T47D (cell line): Measurements from ENCODE around the gene ITPR1.

ENCODE experiments used
- DNase-seq, 2 experiments: peaks; one replicate each; pipeline versions ENCODE4 v3.0.0 to v3.0.0-alpha.2; 2011 to 2012; ENCODE audit warnings: low read depth in 1 of 2, low spot score in 1 of 2
- JUND ChIP-seq: IDR thresholded peaks from 2 replicates; pipeline ENCODE4 v1.6.1; 2012; ENCODE audit warnings: low read depth
- in situ Hi-C: cut with HindIII; loops from 2 replicates; pipeline ENCODE4 v1.10.0; 2016; ENCODE audit warnings: low sequenced_read_pairs, low pct_unique_long_range_greater_than_20kb

ITPR1 gene

DNA sequence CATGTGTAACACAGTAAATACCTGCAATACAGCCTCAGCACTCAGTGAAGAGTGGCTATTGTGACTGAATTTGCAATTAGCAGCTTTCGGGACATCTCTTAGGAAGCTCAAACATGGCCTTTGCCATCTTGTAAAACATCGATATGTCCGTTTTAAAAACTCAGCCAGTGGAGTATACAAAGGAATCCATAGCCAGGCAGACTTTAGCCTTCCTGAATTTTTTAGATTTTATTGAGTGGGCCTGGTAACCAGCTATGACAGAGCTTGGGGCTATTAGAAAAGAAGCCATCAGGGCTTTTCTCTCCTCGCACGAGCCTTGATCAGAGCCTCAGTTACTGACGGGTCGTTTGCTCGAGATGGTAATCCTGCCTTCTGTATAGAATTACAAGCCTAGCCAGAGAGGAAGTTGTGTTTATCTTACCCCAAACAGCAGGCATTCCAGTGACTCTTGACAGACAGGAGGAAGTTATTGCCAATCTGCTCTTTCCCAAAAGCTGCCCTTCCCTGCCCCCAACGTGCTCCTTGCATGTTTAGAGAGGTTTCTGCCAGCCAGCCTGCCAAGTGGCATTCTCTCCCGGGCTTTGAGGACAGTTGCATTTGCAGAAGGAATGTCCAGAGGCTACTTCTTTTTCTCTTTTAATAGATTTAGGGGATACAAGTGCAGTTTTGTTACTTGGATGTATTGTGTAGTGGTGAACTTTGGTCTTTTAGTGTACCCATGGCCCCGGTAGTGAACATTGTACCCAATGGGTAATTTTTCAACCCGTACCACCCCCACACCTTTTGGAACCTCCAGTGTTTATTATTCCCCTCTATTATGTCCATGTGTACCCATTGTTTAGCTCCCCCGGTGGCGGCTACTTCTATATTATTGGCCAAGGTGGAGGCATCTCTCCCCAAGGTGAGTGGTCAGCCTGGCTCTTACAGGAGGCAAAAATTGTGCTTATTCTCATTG, 40.6 kb downstream of the ITPR1 start:
- peak; percentile 19 to 85 for DNase-seq
- in situ Hi-C loops, result no loop called here
- no peak for TF ChIP-seq JUND

- TF ChIP-seq JUND, result no peak
- no peak for DNase-seq
- in situ Hi-C loops, result no loop called here
Observed at GRCh38 chr3:4534906-4535305, 41.8 kb downstream of the ITPR1 start.

DNA sequence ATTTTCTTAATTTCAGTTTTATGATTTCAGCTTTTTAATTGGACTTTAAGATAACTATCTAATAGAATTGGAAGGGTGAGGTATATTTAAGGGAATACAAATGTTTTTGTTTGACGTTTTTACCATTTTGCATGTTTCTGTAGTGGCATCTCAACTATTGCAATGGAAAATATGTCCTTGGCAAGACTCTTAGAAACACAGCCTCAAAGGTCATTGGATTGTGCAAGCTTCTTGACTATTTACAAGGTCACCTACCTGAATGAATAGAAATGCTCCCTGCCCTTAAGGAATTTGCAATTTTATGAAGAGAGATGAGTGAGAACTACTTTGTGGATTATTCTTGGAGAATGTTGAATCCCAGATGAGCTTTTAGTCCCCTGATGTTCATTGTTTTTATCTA, 43.1 kb downstream of the ITPR1 start:
- in situ Hi-C loops, result no loop called here
- DNase-seq, result no peak
- no peak for TF ChIP-seq JUND

DNA sequence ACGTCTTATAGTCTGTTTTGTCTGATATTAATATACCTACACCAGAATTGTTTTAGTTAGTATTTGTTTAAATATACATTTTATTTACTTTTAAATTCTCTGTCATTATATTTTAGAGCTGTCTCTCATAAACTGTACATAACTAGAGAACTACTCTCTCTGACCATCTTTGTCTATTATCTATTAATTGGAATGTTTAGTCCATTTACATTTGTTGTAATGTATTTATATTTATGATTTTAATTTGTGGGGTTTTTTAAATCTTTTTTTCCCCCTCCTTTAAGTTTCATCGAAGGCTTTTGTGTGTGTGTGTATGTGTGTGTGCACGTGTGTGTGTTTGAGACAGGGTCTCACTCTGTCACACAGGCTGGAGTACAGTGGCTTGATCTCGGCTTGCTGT, 47.1 kb downstream of the ITPR1 start:
- TF ChIP-seq JUND, result no peak
- in situ Hi-C loops, result no loop called here
- no peak for DNase-seq

GRCh38 chr3:4543110-4543509, 50.0 kb downstream of the ITPR1 start:
- TF ChIP-seq JUND, result no peak
- in situ Hi-C loops, result no loop called here
- DNase-seq, result no peak

DNA sequence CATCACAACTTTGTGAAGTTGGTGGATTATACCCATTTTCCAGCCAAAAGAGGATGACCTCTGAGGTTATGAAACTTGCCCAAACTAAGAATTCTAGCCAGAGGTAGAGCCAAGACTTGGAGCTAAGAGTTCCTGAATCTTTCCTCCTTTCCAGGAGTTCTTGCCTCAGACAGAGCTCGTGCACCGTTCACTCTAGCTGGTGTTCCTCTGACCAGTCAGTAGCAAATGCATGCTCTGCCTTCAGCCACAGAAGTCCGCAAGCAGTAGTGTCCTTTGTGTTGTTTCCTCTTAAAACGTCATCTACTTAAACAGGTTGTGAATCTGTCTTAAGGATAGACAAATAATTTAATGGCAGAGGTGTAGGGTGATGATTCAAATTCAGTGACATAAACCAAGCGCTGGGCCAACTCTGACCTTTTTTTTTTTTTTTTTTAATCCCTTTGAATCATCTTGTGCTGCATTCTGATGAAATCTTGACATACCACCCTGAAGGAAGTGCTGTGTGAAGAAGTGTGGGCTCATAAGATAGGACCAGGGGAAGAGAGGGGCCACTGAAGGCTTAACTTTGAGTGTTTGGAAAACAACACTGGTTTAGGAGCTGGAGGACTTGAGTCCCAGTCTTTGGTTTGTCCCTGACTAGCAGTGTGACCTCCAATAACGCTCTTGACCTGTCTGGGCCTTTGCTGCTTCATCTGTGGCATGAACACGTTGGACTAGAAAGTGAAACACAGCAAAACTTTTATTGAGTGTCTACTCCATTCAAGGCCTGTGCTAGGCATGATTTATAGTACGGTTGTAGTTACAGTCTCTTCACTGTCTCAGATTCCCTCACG, 53.4 kb downstream of the ITPR1 start:
- in situ Hi-C loops, result no loop called here
- no peak for DNase-seq
- no peak for TF ChIP-seq JUND

- DNase-seq, result no peak
- TF ChIP-seq JUND, result no peak
- in situ Hi-C loops, result no loop called here
Observed at GRCh38 chr3:4547799-4548198, 54.7 kb downstream of the ITPR1 start.

DNA sequence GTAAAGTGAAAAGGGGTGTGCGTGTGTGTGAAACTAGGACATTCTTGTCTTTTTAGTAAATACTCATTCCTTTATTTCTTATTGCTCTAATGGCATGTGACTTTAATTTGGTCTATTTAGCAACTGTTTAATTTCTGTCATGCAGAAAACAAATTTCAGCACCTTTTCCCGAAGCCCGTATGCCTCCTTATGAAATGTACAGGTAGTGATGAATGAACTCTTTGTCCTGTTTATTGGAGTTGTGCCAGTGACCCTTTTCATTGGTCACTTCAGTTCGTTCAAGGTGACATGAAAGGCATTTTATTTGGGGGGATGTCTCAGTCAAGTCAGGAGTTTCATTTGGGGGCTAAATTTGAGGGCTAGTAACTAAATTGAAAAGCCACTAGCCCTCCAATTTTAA, 55.2 kb downstream of the ITPR1 start:
- in situ Hi-C loops, result no loop called here
- no peak for DNase-seq
- TF ChIP-seq JUND, result no peak

DNA sequence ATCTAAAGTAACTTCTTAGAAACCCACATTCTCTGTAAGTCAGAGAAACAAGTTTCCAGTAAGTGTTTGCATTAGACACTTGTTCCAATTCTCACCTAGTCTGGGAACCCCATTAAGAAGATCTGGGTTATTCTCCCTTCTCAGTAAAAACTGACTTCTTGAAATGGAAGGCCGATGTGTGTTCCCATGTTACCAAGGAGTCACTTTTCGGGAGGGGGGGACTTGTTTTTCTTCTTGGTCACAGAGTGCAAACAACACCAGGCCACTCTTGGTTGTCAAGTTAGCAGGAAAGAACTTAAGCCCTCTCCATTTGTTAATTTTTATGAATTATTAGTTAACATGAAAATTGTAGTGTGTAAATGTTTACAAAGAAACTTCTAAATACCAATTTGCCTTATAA, 55.6 kb downstream of the ITPR1 start:
- TF ChIP-seq JUND, result no peak
- no peak for DNase-seq
- in situ Hi-C loops, result no loop called here

DNA sequence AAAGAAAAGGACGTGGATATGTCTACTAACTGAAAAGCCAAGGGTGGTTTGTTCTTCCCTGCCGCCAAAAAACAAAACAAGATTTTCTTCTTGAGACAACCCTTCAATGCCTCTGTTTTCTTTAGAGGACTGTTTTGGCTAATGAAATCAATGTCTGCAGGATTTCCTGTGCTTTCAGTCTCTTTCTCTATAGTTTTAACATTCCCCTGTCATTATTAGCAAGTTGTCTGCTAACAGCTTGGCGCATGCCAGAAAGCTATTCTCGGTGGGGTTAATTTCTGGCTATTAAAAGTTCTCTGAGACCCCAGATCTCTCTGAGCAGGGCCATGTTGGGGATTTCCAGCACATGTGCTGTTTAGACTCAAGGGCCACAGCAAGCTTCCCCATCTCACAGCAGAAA, 56.7 kb downstream of the ITPR1 start:
- DNase-seq, result no peak
- in situ Hi-C loops, result no loop called here
- no peak for TF ChIP-seq JUND

GRCh38 chr3:4551051-4551711, 58.0 kb downstream of the ITPR1 start:
- DNase-seq, result no peak
- in situ Hi-C loops, result no loop called here
- no peak for TF ChIP-seq JUND

DNA sequence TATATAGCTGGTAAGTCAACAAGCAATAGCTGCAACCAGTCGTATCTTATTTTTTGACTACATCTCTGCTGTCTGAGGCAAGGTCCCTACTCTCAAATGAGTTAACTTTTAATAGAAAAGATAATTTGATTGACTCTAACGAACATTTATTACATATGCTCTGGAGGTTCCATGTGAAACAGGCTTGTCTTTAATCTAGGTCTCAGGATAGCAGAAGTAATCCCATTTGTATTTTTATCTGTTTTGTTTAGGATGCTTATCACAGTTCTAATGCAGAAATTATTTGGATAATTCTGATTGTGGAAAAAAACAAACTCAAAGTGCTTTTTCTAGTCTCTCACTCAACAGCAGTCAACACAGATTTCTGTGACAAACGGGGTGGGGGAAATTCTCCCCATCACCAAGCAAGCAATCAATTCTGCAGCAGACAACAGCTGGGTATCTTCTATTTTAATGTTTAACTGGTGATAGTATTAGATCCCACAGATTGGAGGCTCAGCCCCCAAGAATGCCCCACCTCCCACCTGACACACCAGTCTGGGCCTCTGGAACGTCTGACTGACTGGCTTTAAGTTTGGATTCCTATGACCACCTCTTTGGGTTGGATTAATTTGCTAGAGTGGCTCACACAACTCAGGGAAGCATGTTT, 58.8 kb downstream of the ITPR1 start:
- in situ Hi-C loops, result no loop called here
- no peak for DNase-seq
- no peak for TF ChIP-seq JUND
